ENCODE data around the gene KAT2A.
"Not testable (repeated sequence)": the region's sequence is repeated elsewhere in the genome, so short reads cannot be mapped to it uniquely, and the experiment has no call there.

KAT2A gene

GRCh38 chr17:42120770-42121769 is at the start of gene KAT2A:
TSS of gene KAT2A (minus strand) at chr17:42121367. CDS start at chr17:42121304, 63 bp downstream.
- DNase-seq = peak; percentile 52 to 88

DNA sequence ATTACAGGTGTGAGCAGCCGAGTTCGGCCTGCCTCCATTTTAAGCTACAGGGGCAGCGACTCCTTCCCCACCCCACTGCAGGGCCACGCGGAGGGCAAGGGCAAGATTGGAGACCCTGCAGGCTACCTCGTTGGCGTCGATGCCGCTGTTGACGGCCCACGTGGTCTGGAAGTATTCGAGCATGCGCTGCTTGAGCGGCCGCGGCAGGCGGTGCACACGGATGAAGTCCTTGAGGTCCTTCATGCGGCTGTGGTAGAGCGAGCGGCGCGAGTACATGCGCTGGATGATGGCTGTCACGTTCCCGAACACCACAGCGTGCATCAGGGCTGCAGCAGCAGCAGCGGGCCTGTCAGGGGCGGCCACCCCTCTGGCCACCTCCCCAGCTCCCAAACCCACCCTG is 48.2 kb upstream of the KAT2A start:
- DNase-seq = no peak

GRCh38 chr17:42167807-42168206 is 46.6 kb upstream of the KAT2A start:
- DNase-seq = no peak

GRCh38 chr17:42166196-42166763 is 45.1 kb upstream of the KAT2A start:
- no peak for DNase-seq

- no peak for DNase-seq
Measured at GRCh38 chr17:42165751-42166150, 44.6 kb upstream of the KAT2A start.

- DNase-seq = no peak
Measured at GRCh38 chr17:42163696-42164407, 42.7 kb upstream of the KAT2A start.

DNA sequence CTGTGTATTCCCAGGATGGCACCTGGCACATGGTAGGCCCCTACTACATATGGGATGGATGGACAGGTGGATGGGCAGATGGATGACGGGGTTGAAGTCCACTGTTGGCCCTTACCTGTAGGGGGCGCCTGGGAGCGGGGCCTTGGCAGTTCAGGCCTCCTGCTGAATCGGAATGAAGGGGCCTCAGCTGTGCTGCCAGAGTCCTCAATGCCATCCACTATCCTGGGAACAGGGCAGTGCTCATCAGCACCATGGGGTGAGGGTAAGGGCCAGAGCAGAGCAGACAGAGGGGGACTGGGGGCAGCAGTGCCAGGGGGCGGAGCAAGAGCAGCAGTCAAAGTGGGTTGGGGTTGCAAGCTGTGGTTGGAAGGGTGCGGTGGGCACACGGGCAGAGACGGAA is 41.9 kb upstream of the KAT2A start:
- no peak for DNase-seq

GRCh38 chr17:42160531-42160910 is 39.4 kb upstream of the KAT2A start:
- no peak for DNase-seq

GRCh38 chr17:42159796-42160530 is 38.8 kb upstream of the KAT2A start:
- DNase-seq = no peak

DNA sequence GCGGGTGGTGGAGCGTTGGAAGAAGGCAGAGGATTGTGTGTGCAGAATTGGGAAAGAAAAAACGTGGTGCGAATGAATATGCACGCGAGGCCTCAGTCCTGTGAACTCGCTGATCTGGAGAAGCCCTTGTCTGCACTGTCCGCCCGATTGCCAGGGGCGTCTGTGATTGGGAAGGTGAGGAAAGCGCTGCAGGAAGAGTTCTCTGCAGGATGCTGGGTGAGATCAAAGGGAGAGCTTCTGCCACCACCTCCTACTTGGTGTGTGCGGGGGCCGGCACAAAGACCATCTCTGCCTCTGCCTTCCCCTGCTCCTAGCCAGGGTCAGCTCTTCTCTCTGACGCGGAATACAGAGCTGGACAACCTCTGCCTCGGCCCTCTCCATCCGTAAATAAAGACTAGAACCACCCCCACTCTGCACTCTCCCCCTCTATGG is 34.5 kb upstream of the KAT2A start:
- no peak for DNase-seq

DNA sequence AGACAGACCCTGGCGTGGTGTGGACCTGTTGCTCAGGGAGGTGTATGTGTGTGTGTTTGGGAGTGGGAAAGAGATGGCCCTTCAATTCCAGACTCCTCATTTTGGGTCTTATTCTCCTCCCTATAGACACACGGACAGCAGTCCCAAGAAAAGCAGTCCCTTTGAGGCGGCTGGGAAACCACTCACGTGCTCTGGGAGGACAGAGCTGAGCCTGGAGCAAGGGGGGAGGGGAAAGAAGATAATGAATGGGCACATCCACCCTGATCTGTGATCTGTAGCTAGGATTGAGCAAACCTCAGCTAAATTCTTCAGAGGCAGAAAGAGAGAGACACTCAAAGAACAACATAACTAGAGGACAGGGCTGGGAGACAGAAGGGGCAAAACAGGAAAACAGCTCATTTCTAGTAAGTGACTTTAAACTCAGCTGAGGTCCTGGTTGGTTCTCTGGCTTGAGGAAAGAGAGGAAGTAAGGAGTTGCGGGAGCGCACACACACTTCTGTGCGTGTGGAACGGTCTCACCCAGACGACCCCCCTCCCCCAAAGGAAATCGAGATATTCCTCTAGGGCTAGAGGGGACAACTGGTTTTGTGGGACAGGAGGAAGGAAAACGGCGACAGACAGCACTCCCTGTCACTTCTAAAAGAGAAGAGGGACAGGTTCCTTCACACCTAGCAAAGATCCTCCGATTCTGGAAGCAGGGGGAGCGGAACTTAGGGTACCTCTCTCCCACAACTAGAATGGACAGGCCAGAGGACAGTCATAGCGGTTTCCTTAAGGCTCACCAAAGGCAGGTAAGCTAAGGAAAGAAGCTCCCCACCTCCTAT is 33.0 kb upstream of the KAT2A start:
- no peak for DNase-seq

GRCh38 chr17:42146911-42147607 is 25.9 kb upstream of the KAT2A start:
- no peak for DNase-seq

- DNase-seq = not testable (repeated sequence)
Measured at GRCh38 chr17:42143138-42143537, 22.0 kb upstream of the KAT2A start.

DNA sequence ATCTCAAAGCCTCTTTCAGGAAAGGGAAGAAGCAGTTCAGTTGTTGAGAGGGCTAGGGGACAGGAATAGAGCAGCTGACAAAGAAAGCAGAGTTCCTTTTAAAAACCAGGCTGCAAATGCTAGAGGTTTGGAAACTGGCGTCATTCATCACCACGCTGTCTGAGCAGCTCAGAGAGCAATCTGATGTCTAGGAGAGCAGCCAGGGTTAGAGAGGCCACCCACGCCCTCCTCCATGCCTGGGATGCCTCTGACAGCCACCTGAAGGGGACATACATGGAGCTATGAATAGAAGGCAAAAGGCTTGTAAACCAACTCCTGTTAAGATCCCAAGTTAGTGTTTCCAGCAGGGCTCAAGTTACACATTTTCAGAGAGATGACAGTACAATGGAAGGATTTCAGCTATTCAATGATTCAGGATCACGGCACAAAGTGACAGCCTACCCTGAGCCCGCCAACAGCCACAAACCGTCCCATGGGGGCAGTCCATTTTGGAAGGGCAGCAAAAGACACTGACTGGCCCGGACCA is 21.3 kb upstream of the KAT2A start:
- no peak for DNase-seq

DNA sequence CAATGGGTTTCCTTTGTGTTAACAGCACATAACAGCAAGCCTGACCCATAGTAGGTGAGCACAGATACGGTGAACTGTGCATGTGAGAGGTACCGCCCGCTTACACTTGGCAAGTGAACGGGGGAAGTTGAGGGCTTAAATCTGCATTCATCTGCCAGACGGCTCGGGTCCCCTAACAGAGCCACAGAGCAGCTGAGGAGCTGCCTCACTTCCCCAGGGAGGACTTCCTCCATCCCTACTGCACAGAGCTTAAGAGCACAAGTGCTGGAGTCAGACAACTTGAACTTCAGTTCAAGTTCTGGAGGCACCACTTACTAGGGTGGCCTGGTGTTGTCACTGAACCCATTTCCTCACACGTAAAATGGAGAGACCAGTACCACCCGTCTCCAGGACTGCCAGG is 20.2 kb upstream of the KAT2A start:
- DNase-seq = no peak

DNA sequence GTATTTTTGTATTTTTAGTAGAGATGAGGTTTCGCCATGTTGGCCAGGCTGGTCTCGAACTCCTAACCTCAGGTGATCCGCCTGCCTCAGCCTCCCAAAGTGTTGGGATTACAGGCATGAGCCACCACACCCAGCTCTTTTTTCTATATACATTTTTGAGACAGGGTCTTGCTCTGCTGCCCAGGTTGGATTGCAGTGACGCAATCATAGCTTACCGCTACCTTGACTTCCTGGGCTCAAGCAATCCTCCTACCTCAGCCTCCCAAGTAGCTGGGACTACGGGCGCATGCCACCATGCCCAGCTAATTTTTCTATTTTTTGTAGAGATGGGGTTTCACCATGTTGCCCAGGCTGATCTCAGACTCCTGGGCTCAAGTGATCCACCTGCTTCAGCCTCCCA is 19.5 kb upstream of the KAT2A start:
- not testable (repeated sequence) for DNase-seq

DNA sequence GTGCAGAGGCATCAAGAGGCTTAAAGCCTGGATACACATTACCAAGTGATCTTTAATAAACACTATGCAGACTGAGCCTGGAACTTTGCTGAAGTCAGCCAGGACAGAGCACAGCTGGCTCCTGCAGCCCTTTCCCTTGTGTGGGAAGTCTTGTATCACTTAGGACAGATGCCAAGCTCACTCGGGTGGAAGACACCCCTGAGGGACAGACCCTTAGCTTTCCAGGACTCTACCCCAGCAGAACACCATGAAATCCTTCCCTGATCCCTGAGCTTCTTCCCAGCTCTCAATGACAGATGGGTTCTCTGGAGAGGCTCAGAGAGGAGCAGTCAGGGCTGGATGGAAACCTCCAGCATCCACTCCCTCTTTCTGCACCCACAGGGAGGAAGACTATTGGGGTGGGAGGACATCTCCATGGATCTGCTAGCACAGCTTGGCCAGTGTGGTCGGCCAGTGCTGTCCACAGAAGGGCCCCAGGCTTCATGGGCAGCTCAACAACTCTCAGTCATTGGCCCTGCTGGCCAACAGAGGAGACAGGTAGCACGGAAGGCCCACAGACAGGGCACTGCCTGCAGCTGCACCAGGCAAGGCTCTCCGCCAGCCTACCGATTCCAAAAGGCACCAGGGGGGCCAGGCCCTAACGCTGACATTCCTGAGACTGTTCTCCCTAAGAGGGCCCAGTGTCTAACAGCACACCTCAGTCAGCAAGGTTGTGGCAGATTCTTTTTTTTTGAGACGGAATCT is 17.8 kb upstream of the KAT2A start:
- DNase-seq = peak in 1 of 2 experiments; percentile 11

GRCh38 chr17:42136654-42137051 is 15.5 kb upstream of the KAT2A start:
- DNase-seq = no peak

GRCh38 chr17:42135664-42136653 is 14.8 kb upstream of the KAT2A start:
- no peak for DNase-seq
